Activated CD8-positive, alpha-beta memory T cell treated with anti-CD3 and anti-CD28 coated beads, Interleukin-2, amount 50 U/mL, for 4 hours (primary cell): ENCODE measurements around the gene RPRD1B.

Source experiments
- DNase-seq: peaks from one replicate; pipeline ENCODE4 v3.0.0-alpha.2; 2020

Gene RPRD1B

DNA sequence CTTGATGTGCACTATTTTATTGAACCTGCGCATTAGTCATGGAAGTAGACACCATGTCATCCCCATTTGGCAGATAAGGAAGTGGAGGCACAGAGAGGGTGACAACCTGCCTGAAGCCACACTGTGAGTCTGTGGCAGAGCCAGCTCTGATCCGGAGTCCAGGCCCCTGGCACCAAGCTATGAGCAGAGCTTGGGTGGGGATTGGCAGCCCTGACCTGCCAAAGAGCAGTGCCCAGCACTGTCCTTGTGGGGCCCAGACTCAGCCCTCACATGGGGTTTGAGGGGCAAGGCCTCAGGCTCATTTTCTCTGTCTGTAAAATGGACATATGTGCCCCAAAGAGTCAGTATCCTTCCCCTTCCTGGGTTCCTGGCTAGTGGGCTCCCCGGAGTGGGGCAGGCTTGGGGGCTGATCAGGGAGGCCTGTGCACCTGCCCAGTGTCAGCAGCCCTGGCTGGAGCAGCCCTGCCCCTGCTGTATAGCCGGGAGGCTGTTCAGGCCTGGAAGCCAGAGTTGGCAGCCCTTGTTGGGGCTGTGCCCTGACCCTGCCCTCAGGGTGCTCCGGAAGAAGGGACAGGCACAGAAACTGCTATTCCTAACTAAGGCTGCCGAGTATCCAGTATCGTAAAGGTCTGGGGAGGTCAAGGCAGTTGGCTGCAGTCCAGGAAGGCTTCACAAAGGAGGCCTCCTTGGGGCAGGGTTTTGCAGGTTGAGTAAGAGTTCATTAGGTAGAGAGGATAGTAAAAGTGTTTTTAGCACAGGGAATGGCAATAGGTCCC lies 92.8 kb downstream of the RPRD1B start:
- no peak for DNase-seq

DNA sequence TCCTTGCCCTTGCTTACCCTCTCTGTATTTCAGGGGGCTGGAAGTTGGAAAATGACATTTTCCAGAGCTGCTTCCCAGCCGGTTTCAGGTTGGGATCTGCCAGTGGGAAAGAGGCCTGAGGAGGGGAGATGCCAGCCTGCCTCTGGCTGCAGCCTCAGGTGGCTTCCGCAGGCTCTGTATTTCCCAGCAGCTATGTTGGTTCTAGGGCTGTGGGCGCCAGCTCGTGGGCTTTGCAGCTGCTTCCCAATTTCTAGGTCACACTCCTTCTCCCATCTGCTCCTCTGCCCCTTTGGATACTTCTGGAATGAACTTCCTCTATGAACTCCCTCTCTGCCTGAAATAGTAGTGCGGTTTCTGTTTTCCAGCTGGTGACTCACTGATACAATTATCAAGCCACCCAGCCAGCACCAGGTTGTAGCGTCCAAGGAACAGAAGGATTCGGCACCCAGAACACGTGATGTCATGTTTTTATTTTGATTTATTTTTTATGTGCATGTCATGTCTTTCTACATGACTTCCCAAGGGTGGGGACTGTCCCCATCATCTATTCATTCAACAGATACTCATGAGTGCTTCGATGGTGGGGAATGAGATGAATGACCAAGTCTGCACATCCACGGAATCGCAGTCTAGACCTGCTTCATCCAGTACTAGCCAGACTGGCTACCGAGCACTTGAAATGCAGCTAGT lies 93.5 kb downstream of the RPRD1B start:
- no peak for DNase-seq

DNA sequence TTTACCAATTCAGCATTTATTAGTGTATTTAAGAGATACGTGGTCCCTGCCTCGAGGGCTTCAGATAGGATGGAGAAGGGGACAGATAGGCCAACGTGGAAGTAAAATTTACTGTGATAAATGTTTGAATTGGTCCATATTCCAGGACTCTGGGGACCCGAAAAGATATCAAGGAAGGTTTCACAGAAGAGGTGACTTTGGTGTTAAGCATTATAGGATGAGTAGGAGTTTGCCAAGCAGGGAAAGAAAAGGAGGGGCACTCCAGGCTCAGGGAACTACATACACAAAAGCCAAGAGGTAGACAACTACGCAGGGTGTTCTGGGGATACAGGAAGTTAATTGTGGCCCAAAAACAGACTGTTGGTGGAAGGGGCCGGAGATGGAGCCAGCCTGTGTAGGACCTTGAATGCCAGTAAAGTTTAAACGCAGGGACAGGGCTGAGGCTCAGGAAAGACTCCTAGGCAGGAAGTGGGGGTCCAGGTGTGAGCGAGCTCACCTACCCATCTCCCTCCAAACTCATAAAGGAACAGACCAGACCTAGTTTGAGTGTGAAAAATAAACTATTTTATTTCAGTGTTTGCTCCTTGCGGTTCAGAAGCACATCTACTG lies 94.5 kb downstream of the RPRD1B start:
- DNase-seq, result no peak

DNA sequence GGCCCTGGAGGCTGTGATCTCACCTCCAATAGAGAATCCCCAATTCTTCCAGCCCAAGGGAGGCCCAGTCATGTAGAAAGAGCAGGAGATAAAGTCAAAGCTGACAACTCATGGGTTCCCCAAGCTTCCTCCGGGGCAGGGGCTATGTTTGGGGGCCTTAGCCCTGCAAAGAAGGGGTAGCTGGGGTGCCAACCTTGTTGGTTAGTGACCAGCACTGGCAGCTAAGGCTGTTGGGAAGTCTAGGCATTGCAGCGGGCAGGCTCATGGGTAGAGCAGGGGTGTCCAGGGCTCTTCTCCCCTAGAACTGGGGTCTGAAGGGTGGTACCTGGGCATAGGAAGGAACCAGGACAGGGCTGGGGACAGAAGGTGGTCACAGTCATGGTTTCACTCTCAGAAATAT lies 95.1 kb downstream of the RPRD1B start:
- DNase-seq, result no peak

DNA sequence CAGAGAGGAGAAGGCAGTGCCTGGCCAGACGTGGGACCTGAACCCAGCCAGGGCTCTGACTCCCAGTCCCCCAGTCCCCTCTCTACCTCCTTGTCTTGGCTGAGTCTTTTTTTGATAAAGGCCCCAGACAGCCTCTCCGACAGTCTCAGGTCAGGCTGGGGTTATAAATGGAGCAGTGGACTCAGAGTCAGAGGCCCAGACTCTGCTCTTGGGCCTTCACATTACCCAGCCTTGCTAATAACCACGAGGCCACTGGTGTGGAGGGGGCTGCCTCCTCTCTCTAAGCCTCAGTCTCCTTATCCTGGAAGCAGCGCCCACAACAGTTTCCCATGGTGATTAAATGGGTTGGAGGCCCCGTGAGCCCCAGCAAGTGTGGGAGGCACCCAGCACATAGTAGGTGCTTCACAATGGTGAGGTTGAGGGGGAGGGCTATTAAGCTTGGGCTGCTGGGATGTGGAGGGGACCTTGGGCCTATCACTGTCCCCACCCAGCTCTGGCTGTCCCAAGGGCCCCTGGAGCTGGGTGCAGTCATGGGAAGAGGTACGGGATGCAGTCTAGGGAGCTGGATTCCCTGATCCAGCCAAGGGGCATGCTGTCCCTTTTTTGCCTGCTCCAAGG lies 95.8 kb downstream of the RPRD1B start:
- DNase-seq, result no peak

DNA sequence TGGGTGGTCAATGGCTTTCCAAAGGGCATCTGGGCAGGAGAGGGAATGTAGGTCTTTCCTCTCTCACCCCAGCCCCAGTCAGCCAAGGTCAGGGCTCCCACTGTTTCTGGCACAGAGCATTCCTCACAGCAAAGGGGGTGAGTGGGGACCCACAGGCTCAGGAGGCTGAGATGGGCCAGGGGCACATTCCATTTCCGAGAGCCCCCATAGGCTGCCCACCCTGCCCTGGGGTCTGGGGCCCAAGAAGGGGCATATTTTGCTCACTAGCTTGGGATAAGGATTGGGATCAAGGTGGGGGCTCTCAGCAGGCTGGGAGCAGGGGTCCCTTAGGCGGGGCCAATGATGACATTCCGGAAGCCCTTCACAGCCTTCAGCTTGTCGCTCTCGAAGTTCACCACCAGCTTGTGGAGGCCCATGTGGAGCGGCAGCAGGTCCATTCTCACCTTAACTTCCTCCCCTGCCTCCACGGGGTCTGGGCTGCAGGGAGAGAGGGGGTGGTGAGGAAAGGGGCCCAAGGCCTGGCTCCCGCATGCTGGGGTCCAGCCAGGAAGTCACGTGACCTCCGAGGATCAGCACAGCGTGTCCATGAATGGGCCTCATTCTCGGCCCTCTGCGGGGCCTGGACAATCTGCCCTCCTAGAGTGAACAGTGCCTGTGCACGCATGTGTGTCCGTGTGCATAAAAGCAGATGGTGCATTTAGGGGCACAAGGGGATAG lies 96.5 kb downstream of the RPRD1B start:
- no peak for DNase-seq

DNA sequence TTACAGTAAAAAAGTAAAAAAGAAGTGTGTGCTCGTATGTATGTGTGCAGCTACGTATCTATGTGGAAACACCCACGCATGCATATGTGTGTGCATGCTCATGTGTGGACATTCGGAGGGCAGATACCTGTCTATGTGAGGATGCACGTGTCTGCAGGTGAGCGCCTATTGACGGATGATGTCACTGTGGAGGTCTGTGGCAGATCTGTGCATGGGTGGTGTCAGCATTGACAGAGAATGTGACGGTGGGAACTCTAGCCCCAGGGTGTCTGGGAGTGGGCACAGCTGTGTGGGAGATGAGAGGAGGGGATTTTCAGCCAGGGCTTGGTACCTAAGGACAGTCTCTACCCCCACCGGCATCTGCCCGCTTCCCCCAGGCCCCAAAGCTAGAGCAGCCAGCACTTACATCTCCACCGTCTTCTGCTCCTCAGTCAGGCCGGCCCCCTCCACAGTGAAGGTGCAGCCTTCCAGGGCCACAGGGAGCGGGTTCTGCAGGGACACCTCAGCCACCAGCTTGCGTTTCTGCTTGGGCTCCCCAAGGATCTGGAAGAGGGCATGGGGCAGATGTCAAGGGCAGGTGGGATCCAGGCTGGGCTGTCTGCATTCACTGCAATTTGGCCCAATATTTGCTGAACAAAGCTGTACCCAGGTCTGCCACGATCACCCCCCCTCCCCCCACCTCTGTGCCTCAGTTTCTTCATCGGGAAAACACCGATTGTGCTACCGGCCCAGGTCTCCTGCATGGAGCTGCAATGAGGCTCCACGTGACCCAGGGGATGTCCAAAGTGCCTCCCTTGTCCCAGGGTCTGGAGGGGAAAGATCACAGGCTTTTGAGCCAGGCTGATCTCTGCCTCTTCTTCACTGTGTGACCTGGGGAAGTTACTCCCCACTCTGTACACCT lies 97.4 kb downstream of the RPRD1B start:
- DNase-seq, result no peak

DNA sequence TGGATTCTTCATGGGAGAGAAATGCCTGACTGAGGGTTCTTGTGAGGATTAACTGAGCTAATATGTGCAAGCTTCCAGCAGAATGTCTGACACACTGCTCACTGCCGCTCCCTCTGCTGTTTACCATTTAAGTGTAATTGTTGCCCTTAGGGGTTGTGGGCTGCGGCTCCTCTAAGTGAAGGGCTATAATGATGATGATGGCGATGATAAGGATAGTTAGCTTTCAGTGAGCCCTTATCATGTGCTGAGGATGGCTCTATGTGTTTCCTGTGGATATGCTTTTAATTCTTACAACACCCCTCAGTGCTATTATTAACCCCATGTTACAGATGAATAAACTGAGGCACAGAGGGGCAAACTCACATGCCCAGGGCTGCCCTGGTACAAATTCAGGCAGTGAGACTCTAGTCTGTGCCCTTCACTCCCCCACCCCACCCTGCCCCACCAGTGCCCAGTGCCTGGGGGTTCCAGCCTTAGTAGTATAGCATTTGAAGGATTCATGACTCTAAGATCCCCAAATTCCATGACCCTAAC lies 98.1 kb downstream of the RPRD1B start:
- no peak for DNase-seq

DNA sequence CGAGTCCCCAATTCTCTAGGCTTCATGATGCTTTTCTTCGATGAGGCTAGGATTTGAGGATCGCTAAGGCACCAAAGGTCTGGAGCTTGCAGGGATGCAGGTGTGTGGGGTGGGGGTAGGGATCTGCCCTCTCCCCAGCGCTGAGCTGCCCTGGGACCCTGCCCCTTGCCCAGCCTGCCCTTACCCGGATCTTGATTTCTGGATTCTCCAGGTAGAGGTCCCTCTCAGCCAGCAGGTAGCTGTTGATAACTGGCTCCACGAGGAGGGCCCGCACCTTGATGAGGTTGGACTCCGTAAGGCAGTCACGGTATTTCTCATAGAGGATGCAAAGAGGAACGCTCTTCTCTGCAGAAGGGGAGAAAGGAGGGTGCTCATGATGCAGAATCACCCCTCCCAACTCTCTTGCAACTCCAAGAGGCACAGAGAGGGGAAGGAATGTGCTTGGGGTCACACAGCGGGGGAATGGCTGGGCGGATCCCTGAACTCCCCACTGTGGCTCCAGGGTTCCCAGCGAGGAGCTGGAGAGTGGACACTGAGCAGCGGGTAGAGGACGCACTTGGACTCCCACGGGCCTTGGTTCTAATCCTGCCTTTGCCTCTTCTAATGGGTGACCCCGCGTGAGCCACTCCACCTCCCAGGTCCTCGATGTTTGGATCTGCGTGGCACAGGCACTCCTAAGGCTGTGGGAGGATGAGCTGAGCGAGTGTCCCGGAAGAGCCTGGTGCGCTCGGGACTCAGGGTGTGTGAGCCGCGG lies 98.8 kb downstream of the RPRD1B start:
- no peak for DNase-seq

DNA sequence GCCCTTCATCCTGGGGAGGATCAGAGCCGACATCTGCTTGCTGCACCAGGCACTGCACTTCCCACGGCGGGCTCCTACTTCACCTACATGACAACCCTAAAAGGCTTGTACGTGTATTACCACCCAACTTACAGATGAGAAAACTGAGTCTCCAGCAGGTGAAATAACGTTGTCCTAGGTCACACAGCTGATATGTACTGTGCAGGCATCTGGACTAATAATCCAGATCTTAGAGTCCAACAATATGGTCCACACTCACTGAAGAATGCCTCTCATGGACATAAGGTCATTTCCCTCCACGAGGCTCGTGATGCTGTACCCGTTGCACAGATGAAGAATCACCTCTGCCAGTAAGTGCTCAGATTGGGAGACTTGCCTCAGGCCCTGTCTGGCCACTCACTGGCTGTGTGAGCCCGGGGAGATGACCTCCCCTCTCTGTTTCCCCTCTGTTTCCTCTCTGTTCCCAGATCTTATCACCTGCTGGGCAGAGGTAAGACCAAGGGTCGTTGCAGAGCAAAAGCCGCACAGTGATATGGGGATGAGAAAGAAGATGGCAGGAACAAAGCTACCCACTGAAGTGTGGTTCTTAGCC lies 99.5 kb downstream of the RPRD1B start:
- DNase-seq, result no peak

DNA sequence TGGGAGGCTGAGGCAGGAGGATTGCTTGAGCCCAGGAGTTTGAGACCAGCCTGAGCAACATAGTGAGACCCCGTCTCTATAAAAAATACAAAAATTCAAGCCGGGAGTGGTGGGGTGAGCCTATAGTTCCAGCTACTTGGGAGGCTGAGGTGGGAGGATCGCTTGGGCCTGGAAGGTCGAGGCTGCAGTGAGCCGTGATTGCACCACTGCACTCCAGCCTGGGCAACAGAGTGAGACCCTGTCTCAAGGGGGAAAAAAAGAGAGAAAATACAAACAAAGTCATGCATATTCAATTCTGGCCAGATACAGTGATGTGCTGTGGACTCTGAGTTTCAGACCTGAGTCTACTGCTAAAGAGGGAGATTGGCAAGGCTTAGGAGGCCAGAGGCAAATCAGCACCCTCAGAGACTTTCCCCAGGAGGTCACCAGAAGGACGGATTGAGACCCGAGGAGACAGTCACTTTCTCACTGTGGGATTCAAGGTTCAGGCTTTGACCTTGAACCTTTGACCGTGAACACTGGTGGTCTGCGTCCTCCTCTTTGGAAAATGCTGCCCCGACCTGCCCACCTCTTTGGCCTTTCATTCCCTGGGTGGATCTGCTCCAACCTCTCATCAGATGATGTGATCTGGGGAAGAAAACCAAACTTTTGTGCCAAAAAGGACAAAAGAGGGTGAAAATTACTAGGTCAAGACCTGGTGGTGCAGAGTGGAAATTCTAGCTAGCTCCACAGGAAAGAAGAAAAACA lies 100.3 kb downstream of the RPRD1B start:
- no peak for DNase-seq

DNA sequence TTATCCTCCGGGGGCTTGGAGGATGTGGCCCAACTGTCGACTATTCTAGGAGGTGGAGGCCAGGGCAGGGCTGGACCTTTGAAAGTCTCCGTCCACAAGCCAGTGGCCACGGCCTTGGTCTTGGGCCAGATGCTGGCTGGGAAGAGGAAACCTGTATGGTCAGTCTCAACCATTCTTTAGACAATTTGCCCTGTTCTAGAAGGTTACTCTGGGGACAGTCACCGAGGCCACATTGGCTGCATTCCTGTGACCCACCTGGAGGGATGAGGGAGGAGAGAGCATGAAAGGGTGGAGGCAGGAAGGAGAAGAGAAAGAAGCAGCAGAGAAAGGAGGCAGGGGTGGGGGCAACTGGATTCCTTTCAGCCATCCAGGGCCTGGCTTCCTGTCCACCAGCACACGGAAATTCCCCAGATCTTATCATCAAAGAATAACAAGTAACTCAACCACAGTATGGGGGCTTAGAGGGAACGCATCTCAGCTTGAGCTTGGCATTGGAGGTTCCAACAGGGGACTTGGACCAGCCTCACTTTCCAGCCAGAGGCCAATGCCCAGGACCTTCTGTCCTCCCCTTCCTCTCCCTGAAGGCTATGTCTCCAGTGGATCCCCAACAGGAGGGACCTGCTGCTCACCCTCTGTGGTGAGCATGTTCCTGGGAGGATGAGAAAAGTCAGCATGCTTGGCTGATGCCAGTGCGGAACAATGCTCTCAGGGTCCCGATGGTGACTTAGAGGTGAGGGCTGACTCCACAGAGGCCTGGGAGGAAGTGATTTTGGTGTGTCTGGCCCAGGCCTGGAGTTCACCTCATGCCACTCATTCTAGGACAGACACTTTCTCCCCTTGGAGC lies 101.1 kb downstream of the RPRD1B start:
- DNase-seq, result no peak

DNA sequence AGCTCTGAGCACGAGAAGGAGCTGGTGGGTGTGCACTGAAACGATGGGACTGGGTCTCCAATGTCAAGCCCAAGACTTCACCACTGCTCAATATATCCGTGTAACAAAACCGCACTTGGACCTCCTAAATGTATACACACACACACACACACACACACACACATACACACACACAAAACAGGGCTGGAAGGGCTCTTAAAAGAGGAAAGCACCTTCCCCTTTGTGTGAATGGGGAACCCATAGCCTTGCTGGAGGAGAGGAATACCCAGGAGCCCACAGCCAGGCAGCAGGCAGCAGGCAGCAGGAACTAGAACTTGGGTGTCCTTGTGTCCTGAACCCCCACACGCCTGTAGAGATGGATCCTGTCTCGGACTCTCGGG lies 101.7 kb downstream of the RPRD1B start:
- DNase-seq, result no peak

DNA sequence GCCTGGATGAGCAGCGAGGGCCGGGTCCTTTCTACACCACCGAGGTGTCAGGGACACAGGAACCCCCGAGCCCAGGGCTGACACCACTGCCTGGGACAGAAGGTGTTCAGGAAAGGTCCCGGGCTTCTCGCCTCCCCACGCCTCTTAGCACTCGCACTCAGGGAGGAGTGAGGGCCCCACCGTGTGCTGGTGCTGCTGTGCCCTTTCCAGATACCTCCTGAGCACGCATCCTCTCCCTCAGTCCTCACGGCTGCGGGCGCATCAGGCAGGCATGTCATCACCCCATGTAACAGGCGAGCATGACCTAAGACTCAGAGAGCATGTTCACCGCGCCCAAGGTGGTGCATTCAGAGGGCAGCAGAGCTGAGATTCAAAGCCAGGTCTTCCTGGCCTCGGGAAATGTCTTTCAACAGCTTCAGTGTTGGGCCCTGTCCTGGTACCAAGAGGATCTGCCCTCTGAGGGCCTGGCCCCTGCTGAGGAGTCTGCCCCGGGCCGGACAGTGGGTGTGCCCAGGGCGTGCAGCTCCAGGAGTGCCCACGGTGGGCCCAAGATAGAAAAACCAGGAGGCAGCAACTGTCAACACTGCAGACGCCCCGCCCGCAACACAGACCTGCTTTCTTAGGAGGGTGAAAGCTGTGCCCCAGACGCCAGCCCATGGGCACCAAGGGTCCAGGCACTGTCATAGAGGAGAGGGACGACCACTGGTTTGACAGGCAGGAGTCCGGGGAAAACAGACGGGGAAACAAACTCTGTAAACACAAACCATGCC lies 102.3 kb downstream of the RPRD1B start:
- DNase-seq, result no peak

DNA sequence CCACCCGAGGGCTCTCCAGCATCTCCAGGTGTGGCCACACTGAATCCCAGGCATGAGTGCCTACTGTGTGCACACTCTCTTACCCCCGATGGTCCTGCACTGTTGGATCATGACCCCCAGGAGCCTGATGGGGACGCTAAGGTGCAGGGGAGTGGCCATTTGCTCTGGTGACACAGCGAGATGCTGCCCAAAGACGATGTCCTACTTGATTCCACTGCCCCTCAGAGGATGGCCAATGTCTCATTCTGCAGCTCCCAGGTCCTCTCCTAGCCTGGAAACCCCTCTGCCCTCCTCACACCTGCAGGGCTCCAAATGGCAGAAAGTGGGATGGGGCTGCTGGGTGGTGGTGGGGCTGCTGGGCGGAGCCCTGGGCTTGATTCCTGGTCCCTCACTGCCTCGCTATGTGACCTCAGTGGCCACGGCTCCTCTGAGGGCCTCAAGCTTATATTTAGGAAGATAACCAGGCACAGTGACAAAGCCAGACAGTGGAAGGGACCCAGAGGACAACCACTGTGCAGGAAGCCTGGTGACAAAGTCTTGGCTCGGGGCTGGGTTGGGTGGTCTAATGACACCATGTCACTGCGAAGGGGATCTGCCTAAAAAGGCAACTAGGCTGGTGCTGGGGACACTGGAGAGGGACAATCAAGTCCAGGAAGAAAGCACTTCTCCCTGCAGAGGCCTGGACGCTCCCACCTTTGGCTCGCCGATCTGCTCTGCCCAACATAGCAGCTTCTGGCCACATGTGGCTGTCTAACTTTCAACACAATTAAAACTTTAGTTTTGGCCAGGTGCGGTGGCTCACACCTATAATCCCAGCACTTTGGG lies 103.1 kb downstream of the RPRD1B start:
- DNase-seq, result no peak

DNA sequence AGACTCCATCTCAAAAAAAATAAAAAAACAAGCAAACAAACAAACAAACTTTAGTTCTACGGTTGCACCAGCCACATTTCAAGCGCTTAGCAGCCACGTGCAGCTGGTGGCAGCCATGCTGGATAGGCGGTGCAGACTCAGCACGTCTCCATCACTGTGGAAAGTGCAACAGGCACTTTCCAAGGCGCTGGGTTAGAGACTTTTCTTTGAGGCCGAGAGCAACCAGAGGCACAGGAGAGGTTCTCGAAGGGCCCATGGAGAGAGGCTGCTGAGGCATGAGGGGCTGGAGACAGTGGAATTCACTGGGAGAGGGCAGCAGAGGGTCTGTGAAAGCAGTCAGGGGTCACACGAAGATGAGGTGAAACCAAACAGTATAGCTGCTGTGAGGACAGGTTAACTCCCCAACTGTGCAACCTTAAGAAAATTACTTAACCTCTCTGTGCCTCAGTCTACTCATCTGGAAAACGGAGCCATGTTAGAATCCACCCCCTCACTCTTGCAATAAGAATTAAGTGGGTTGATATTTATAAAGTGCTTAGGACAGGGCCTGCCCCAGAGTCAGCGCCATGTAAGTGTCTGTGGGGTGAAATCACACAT lies 104.0 kb downstream of the RPRD1B start:
- DNase-seq, result no peak
